LoVo (cell line): ENCODE results near the gene PITX2.
"Not testable (repeated sequence)": the region's sequence is repeated elsewhere in the genome, so short reads cannot be mapped to it uniquely, and the experiment has no call there.

ENCODE experiments used
- DNase-seq: peaks from one replicate; pipeline ENCODE4 v3.0.0-alpha.2; 2016; ENCODE audit warnings: low spot score

PITX2 gene

DNA sequence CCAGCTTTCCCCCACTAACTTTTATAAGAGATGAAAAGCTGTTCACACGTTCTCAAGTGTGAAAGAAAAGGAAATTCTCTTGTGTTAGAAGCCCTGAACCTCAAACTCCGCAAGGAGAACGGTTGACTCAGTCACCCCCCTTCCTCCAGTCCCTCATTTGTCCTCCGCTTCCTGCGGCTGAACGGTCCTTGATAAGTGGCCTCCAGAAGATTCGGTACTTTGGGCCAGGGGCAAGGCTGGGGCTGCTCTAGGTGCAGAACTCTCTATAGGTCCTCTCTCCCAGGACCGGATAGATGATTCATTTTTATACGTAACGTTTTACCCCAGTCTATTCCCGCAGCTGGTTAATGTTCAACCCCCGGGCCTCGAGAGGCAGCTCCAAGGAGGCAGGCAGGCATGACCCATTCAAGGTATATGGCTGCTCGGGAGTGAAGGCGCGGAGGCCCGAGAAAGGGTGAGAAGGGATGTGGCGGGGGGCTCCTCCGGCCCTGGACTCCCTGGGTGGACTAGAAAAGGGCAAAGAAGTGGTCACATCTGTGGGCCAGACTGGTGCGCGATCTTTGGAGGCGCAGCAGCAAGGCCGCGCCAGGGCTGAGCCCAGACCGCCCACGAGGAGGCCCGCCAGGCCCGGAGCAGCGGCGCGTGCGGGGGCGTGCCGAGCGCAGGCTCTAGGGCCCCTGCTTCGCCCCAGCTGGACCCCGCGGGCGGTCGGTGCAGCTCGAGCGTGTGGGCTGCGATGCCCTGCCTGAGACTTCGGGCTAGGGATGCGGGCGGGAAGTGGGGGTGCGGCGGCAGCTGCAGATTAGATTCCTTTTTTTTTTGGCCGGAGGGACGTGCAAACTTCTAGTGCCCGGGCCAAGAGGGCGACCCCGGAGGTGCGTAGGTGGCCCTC is 11.7 kb downstream of the PITX2 start:
- DNase-seq, result peak; percentile 73

DNA sequence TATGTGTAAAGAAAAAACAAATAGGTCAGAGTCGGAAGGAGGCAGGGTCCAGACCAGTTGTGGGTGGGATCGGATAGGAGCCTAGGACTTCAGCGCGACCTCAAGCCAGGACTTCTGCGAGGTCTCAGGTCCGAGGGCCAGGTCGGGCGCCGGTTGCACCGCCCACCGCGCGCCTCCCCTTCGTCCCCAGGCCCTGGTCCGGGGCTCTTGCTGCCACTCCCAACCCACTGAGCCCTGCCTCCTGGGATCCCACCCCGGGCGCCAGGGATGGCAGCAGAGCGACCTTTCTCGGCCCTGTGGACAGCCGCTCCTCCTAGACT is 12.3 kb downstream of the PITX2 start:
- DNase-seq, result no peak

DNA sequence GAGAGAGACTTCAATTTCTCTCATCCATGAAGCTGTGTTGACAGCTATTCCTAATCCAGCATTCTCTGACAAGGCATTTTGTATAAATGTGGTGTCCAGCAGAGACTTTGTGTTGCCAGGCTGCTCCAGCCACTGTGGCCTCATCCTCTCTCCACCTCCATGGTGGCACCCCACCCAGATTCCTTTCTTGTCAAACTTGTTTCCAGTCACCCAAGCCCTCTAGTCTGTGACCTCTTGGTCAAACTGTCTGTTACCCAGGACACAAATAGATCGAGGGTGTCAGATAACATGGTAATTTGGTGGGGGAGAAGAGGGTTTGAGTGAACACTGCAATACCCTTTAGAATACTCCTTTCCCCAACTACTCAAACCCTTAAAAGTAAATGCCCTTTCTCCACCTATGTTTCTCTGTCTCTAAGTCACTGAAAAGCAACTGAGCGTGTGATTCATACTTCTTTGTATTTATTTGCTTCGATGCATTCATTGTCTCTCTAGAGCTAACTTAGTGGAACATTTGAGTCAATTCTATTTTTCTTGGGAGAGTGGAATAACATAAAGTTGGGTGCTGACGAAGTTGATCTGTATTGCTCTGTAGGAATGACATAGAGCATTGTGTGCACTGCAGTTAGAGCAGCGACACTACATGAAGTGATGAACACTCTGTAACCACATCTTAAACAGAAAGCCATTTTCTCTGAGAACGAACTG is 13.7 kb downstream of the PITX2 start:
- peak; percentile 5 for DNase-seq

GRCh38 chr4:110605077-110605476 is 17.8 kb downstream of the PITX2 start:
- DNase-seq, result no peak

GRCh38 chr4:110602061-110602460 is 20.8 kb downstream of the PITX2 start:
- DNase-seq, result no peak

- DNase-seq, result no peak
Measured at GRCh38 chr4:110597582-110597981, 25.3 kb downstream of the PITX2 start.

DNA sequence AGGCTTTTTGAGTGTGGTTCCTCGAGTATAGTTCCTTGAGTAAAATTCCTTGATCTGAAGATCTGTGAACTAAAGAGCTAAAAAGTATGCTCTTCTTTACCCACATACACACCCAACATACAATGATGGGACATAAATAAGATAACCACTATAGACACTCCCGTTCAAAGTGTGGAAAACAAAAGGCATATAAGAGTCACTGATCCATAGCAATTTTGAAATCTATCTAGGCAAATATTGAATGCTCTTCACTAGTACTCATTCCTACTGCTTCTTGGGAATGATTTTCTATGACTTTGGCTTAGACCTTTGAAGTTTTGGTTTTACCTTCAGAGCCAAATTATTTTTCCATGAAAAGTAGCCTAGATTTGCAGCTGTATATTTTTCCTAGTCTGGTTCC is 26.4 kb downstream of the PITX2 start:
- DNase-seq, result no peak

DNA sequence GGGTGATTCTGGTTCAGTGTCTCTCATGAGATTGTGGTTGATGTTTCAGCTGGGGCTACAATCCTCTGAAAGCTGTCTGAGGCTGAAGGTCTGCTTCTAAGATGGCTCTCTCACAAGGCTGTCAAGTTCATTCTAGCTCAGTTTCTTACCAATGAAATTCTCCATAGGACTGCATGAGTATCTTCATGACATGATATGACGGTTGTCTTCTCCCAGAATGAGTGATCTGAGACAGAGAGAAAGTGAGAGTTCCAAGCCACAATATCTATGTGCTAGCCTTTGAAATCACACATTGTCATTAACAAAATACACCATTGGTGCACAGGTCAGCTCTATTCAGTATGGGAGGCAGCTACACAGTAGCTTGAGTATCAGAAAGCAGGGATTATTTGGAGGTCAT is 27.3 kb downstream of the PITX2 start:
- no peak for DNase-seq

GRCh38 chr4:110589297-110589696 is 33.6 kb downstream of the PITX2 start:
- peak; percentile 45 for DNase-seq

DNA sequence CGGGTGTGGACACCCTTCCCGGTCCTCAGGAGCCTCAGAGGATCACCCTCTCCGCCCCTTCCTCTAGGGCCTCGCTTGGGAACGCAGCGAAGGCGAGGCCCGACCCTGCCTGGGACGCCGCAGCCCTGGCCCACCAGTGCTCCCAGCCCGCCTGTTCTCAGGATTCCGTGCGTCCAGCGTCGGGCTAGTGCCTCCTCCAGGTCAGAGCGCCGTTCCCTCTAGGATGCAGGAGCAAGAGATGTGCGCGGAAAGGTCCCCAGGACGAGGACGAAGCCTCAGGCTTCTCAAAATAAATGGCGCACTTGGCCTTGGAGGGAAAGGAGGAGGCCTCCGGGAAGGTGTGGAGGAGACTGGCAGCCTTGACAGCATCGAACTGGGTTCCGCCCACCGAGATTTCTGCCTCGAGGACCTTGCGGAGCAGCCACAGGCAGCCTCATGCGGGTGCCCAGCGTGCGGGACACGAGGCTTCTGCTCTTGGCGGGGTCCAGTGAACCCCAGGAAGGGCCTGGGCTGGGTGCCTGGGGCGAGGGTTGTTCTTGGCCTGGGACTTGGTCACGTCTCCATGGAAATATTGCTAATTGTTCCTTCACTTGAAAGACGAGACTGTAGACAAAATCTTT is 35.1 kb downstream of the PITX2 start:
- no peak for DNase-seq

DNA sequence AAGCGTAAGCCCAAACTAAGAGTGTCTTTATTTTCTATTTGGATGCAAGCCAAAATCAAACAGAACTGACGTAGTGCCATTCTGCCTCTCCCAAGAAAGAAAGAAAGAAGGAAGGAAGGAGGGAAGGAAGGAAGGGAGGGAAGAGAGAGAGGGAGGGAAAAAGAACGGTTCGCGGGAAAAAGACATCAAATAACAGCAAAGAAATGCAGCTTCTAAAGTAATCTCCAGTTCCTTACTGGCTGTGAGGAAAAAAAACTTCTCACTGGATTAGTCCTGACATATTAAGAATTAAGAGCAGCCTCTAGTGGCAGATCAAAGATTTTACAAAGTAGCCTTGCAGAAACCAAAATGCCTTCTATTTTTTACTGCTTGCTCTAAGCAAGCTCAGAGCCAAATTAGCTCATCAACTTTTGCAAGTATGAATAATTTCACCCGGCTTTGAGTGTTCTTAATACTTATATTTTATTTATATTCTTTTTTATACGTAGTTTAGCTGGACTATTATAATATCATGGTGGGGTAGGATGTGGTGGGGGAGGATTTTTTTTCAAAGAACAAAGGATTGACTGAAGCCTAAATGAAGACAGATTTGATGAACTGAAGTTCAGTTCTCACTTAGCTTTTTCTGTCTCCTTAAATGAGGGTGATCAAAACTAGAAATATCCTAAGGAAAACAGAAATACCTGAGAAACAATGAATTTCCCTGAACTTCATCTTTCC is 36.6 kb downstream of the PITX2 start:
- peak; percentile 67 for DNase-seq

GRCh38 chr4:110576696-110577095 is 46.2 kb downstream of the PITX2 start:
- DNase-seq, result not testable (repeated sequence)
